Measurements from ENCODE around the gene AGA. TPM values are rescaled to one million over a fixed set of nuclear protein-coding genes. Genes with fewer than 3 reads are reported as not detected.

AGA gene
- total RNA-seq, 1 experiment from 2014 or later, result 7.6 TPM

DNA sequence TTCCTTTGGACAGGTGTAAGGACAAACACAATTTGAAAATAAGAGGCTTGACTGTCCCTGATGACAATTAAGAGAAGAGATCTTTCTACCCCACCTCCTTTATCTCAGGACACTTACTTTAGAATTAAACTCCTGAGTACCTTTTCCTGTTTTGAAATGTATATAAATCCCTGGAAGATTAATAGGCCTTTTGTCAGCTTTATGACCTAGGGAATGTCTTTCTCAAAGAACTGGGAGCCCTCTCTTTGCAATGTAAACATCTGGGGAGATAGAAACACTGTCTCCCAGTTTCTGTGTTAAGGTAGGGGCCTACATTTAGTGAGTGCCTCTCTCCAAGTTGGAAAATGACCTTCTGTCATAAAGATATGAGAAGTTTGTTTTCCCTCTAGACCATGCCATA lies 31.7 kb downstream of the AGA start:
- POLR2A ChIA-PET, result no interaction called here
- BruUV-seq (replicated peaks), result no TSS peak
- CTCF ChIA-PET, result no interaction called here

More for the DNA sequence above, 31.7 kb downstream of the AGA start:
- H3K4me3 ChIP-seq (replicated peaks in 1 of 2; ENCODE audit: low read depth in 1 of 2, low read length in 2 of 2), result no peak overlapping the region
- ATAC-seq (no peak), DNase-seq (ENCODE audit: low read depth, low spot score) (no peak)
- RAD21 ChIA-PET (ENCODE audit: low non-redundant PET in 1 of 2, low total read pairs in 2 of 2, uncharacterized antibody in 2 of 2, unreplicated experiment in 2 of 2), result no interaction called here
- TF ChIP-seq, protein P1, sequence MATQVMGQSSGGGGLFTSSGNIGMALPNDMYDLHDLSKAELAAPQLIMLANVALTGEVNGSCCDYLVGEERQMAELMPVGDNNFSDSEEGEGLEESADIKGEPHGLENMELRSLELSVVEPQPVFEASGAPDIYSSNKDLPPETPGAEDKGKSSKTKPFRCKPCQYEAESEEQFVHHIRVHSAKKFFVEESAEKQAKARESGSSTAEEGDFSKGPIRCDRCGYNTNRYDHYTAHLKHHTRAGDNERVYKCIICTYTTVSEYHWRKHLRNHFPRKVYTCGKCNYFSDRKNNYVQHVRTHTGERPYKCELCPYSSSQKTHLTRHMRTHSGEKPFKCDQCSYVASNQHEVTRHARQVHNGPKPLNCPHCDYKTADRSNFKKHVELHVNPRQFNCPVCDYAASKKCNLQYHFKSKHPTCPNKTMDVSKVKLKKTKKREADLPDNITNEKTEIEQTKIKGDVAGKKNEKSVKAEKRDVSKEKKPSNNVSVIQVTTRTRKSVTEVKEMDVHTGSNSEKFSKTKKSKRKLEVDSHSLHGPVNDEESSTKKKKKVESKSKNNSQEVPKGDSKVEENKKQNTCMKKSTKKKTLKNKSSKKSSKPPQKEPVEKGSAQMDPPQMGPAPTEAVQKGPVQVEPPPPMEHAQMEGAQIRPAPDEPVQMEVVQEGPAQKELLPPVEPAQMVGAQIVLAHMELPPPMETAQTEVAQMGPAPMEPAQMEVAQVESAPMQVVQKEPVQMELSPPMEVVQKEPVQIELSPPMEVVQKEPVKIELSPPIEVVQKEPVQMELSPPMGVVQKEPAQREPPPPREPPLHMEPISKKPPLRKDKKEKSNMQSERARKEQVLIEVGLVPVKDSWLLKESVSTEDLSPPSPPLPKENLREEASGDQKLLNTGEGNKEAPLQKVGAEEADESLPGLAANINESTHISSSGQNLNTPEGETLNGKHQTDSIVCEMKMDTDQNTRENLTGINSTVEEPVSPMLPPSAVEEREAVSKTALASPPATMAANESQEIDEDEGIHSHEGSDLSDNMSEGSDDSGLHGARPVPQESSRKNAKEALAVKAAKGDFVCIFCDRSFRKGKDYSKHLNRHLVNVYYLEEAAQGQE (IDR thresholded peaks at IDR 0.05; ENCODE audit: low read depth), result no peak
- TF ChIP-seq SIN3A (IDR thresholded peaks at IDR 0.05; ENCODE audit: low read depth) (no peak), POLR2A (IDR thresholded peaks at IDR 0.05; ENCODE audit: borderline replicate concordance, extremely low read depth, insufficient read depth, insufficient read length) (no peak), FOSL1 (IDR thresholded peaks at IDR 0.05; ENCODE audit: low read depth) (no peak), JUND (IDR thresholded peaks at IDR 0.05) (no peak), YY1 (IDR thresholded peaks at IDR 0.05; ENCODE audit: extremely low read depth, insufficient replicate concordance, low read depth, low read length) (no peak), ELF1 (IDR thresholded peaks at IDR 0.05; ENCODE audit: borderline replicate concordance, low read depth) (no peak), POLR2AphosphoS5 (IDR thresholded peaks at IDR 0.05; ENCODE audit: low read depth, low read length) (no peak), SRF (IDR thresholded peaks at IDR 0.05; ENCODE audit: low read depth) (no peak), ZNF274 (IDR thresholded peaks at IDR 0.05; ENCODE audit: low read depth, low read length) (no peak), RAD21 (IDR thresholded peaks at IDR 0.05; ENCODE audit: low read depth) (no peak), ZFX (IDR thresholded peaks at IDR 0.05) (no peak), TCF7L2 (IDR thresholded peaks at IDR 0.05; ENCODE audit: borderline replicate concordance, extremely low read depth, insufficient read depth, insufficient read length) (no peak), EGR1 (IDR thresholded peaks at IDR 0.05; ENCODE audit: low read depth) (no peak)
- TF ChIP-seq, protein P2, sequence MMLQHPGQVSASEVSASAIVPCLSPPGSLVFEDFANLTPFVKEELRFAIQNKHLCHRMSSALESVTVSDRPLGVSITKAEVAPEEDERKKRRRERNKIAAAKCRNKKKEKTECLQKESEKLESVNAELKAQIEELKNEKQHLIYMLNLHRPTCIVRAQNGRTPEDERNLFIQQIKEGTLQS (IDR thresholded peaks at IDR 0.05), result no peak
- TF ChIP-seq, protein P3, sequence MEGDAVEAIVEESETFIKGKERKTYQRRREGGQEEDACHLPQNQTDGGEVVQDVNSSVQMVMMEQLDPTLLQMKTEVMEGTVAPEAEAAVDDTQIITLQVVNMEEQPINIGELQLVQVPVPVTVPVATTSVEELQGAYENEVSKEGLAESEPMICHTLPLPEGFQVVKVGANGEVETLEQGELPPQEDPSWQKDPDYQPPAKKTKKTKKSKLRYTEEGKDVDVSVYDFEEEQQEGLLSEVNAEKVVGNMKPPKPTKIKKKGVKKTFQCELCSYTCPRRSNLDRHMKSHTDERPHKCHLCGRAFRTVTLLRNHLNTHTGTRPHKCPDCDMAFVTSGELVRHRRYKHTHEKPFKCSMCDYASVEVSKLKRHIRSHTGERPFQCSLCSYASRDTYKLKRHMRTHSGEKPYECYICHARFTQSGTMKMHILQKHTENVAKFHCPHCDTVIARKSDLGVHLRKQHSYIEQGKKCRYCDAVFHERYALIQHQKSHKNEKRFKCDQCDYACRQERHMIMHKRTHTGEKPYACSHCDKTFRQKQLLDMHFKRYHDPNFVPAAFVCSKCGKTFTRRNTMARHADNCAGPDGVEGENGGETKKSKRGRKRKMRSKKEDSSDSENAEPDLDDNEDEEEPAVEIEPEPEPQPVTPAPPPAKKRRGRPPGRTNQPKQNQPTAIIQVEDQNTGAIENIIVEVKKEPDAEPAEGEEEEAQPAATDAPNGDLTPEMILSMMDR (IDR thresholded peaks at IDR 0.05 in 2 of 3, conservative IDR thresholded peaks at IDR 0.05 in 1 of 3; ENCODE audit: borderline replicate concordance in 1 of 3, insufficient read depth in 1 of 3, low read depth in 2 of 3, low read length in 2 of 3), result no peak
- TF ChIP-seq, protein P4, sequence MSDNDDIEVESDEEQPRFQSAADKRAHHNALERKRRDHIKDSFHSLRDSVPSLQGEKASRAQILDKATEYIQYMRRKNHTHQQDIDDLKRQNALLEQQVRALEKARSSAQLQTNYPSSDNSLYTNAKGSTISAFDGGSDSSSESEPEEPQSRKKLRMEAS (IDR thresholded peaks at IDR 0.05), result no peak
- TF ChIP-seq, protein P5, sequence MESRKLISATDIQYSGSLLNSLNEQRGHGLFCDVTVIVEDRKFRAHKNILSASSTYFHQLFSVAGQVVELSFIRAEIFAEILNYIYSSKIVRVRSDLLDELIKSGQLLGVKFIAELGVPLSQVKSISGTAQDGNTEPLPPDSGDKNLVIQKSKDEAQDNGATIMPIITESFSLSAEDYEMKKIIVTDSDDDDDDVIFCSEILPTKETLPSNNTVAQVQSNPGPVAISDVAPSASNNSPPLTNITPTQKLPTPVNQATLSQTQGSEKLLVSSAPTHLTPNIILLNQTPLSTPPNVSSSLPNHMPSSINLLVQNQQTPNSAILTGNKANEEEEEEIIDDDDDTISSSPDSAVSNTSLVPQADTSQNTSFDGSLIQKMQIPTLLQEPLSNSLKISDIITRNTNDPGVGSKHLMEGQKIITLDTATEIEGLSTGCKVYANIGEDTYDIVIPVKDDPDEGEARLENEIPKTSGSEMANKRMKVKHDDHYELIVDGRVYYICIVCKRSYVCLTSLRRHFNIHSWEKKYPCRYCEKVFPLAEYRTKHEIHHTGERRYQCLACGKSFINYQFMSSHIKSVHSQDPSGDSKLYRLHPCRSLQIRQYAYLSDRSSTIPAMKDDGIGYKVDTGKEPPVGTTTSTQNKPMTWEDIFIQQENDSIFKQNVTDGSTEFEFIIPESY (IDR thresholded peaks at IDR 0.05; ENCODE audit: extremely low read depth, insufficient replicate concordance, low read length), result no peak
- H3K36me3 ChIP-seq (ENCODE audit: control insufficient read depth in 1 of 2, insufficient read depth in 2 of 2, low read length in 2 of 2), result no peaks in the 10 kb centered on the region
- H4K20me1 ChIP-seq (ENCODE audit: insufficient read depth), result no peaks in the 10 kb centered on the region
- no peaks in the 10 kb centered on the region for H3K4me1 ChIP-seq (ENCODE audit: control insufficient read depth in 1 of 2, insufficient read depth in 2 of 2, low read length in 2 of 2)
- H3K9ac ChIP-seq (ENCODE audit: low read length), result no peak overlapping the region
- H3K79me2 ChIP-seq (ENCODE audit: insufficient read depth, low read length), result no peaks in the 10 kb centered on the region
- no peaks in the 10 kb centered on the region for H3K9me2 ChIP-seq (ENCODE audit: insufficient read depth)
- no peak overlapping the region for H3K4me2 ChIP-seq (ENCODE audit: low read length)
- no peaks in the 10 kb centered on the region for H3K27me3 ChIP-seq (ENCODE audit: insufficient read depth, low read length)
- no peak overlapping the region for H3K27ac ChIP-seq (ENCODE audit: low read depth, low read length)
- intact Hi-C loops (cut with micrococcal nuclease), result no loop called here
- no peak overlapping the region for H2AFZ ChIP-seq (ENCODE audit: low read depth, low read length, poor library complexity, severe bottlenecking)
- no peaks in the 10 kb centered on the region for H3K9me3 ChIP-seq (ENCODE audit: control insufficient read depth in 1 of 2, insufficient read depth in 1 of 2, low read depth in 1 of 2, low read length in 2 of 2)
